Activated CD4-positive, alpha-beta T cell treated with anti-CD3 and anti-CD28 coated beads, Interleukin-2, amount 10 ng/mL, durations not matched to agents 24 days and 14 days (primary cell): ENCODE results near the gene ARHGAP45. TPM values are rescaled to one million over a fixed set of nuclear protein-coding genes. Genes with fewer than 3 reads are reported as not detected.
A peak's percentile ranks its signal among the peaks of the same experiment; 100 is the strongest.

Experiments
- DNase-seq: peaks from one replicate; pipeline ENCODE4 v3.0.0; 2022
- H3K27ac Mint-ChIP-seq: one replicate; pipeline ENCODE4 v1.8.0; 2022; ENCODE audit warnings: mild to moderate bottlenecking, mixed read lengths
- H3K27me3 Mint-ChIP-seq: one replicate; pipeline ENCODE4 v1.8.0; 2022; ENCODE audit warnings: mixed read lengths
- H3K36me3 Mint-ChIP-seq: one replicate; pipeline ENCODE4 v1.8.0; 2022; ENCODE audit warnings: low read depth, mild to moderate bottlenecking, mixed read lengths
- H3K4me1 Mint-ChIP-seq: one replicate; pipeline ENCODE4 v1.8.0; 2021; ENCODE audit warnings: mixed read lengths
- H3K4me3 Mint-ChIP-seq: one replicate; pipeline ENCODE4 v1.8.0; 2022; ENCODE audit warnings: mild to moderate bottlenecking, moderate library complexity, mixed read lengths
- H3K9me3 Mint-ChIP-seq: one replicate; pipeline ENCODE4 v1.8.0; 2021; ENCODE audit warnings: mixed read lengths
- intact Hi-C: fragments of 100-400 bp; cut with micrococcal nuclease; formaldehyde crosslinking; loops from one replicate; pipeline ENCODE4 v1.15.1; 2023
- total RNA-seq: library from RNA; stranded (reverse); gene quantifications from 2 replicates; pipeline ENCODE4 v1.2.3, GENCODE V29; 2022

Gene ARHGAP45
- total RNA-seq, 1 donor from 2014 or later = 183 TPM

GRCh38 chr19:1085676-1086442 lies 18.9 kb downstream of the ARHGAP45 start:
- peak overlapping the region; percentile 15 for H3K4me3 Mint-ChIP-seq
- peak; percentile 68 for DNase-seq
- intact Hi-C loops = no loop called here
- peaks cover 47% of the 10 kb centered on the region for H3K36me3 Mint-ChIP-seq
- H3K27ac Mint-ChIP-seq = peak overlapping the region; percentile 78
- peaks cover 21% of the 10 kb centered on the region for H3K4me1 Mint-ChIP-seq
- H3K9me3 Mint-ChIP-seq = no peaks in the 10 kb centered on the region
- H3K27me3 Mint-ChIP-seq = no peaks in the 10 kb centered on the region

GRCh38 chr19:1086613-1087012 lies 19.6 kb downstream of the ARHGAP45 start:
- intact Hi-C loops = no loop called here
- H3K4me3 Mint-ChIP-seq = no peak overlapping the region
- no peak for DNase-seq
- H3K36me3 Mint-ChIP-seq = peaks cover 46% of the 10 kb centered on the region
- peak overlapping the region; percentile 51 for H3K27ac Mint-ChIP-seq
- H3K4me1 Mint-ChIP-seq = peaks cover 18% of the 10 kb centered on the region
- no peaks in the 10 kb centered on the region for H3K27me3 Mint-ChIP-seq
- no peaks in the 10 kb centered on the region for H3K9me3 Mint-ChIP-seq

GRCh38 chr19:1087813-1088415 lies 20.9 kb downstream of the ARHGAP45 start:
- H3K36me3 Mint-ChIP-seq = peaks cover 39% of the 10 kb centered on the region
- peak overlapping the region; percentile 84 for H3K27ac Mint-ChIP-seq
- H3K9me3 Mint-ChIP-seq = no peaks in the 10 kb centered on the region
- no peaks in the 10 kb centered on the region for H3K27me3 Mint-ChIP-seq
- intact Hi-C loops = no loop called here
- DNase-seq = peak; percentile 85
- peaks cover 16% of the 10 kb centered on the region for H3K4me1 Mint-ChIP-seq
- H3K4me3 Mint-ChIP-seq = peak overlapping the region; percentile 70

GRCh38 chr19:1088416-1089010 lies 21.5 kb downstream of the ARHGAP45 start:
- intact Hi-C loops = no loop called here
- peaks cover 45% of the 10 kb centered on the region for H3K36me3 Mint-ChIP-seq

GRCh38 chr19:1089126-1089771 lies 22.3 kb downstream of the ARHGAP45 start:
- H3K27ac Mint-ChIP-seq = no peak overlapping the region
- no peaks in the 10 kb centered on the region for H3K27me3 Mint-ChIP-seq
- DNase-seq = no peak
- no peaks in the 10 kb centered on the region for H3K9me3 Mint-ChIP-seq
- H3K4me3 Mint-ChIP-seq = no peak overlapping the region
- peaks cover 19% of the 10 kb centered on the region for H3K4me1 Mint-ChIP-seq
- peaks cover 41% of the 10 kb centered on the region for H3K36me3 Mint-ChIP-seq
- intact Hi-C loops = no loop called here

More at GRCh38 chr19:1088416-1089010, 21.5 kb downstream of the ARHGAP45 start:
- Mint-ChIP-seq H3K27me3 (no peaks in the 10 kb centered on the region), H3K27ac (peak overlapping the region; percentile 84), H3K4me1 (peaks cover 18% of the 10 kb centered on the region), H3K4me3 (no peak overlapping the region), H3K9me3 (no peaks in the 10 kb centered on the region)
- peak; percentile 77 for DNase-seq

GRCh38 chr19:1089891-1090290 lies 22.9 kb downstream of the ARHGAP45 start:
- Mint-ChIP-seq H3K27me3 (no peaks in the 10 kb centered on the region), H3K36me3 (peaks cover 41% of the 10 kb centered on the region), H3K4me1 (peaks cover 20% of the 10 kb centered on the region), H3K9me3 (no peaks in the 10 kb centered on the region), H3K27ac (no peak overlapping the region), H3K4me3 (no peak overlapping the region)
- intact Hi-C loops = no loop called here
- DNase-seq = peak; percentile 71

GRCh38 chr19:1090731-1091543 lies 24.0 kb downstream of the ARHGAP45 start:
- H3K4me3 Mint-ChIP-seq = no peak overlapping the region
- peaks cover 39% of the 10 kb centered on the region for H3K36me3 Mint-ChIP-seq
- H3K27ac Mint-ChIP-seq = no peak overlapping the region
- no peaks in the 10 kb centered on the region for H3K27me3 Mint-ChIP-seq
- no peaks in the 10 kb centered on the region for H3K9me3 Mint-ChIP-seq
- H3K4me1 Mint-ChIP-seq = peaks cover 18% of the 10 kb centered on the region
- no peak for DNase-seq
- intact Hi-C loops = no loop called here

GRCh38 chr19:1091544-1092175 lies 24.7 kb downstream of the ARHGAP45 start:
- Mint-ChIP-seq H3K36me3 (peaks cover 39% of the 10 kb centered on the region), H3K27ac (no peak overlapping the region), H3K9me3 (no peaks in the 10 kb centered on the region), H3K4me3 (no peak overlapping the region), H3K4me1 (peaks cover 22% of the 10 kb centered on the region), H3K27me3 (no peaks in the 10 kb centered on the region)
- intact Hi-C loops = no loop called here
- no peak for DNase-seq

GRCh38 chr19:1093330-1093729 lies 26.4 kb downstream of the ARHGAP45 start:
- Mint-ChIP-seq H3K4me1 (peaks cover 21% of the 10 kb centered on the region), H3K36me3 (peaks cover 29% of the 10 kb centered on the region), H3K9me3 (no peaks in the 10 kb centered on the region), H3K4me3 (peak overlapping the region; percentile 95), H3K27me3 (no peaks in the 10 kb centered on the region), H3K27ac (peak overlapping the region; percentile 62)
- intact Hi-C loops = no loop called here
- DNase-seq = no peak

- DNase-seq = peak; percentile 66
- Mint-ChIP-seq H3K9me3 (no peaks in the 10 kb centered on the region), H3K36me3 (peaks cover 28% of the 10 kb centered on the region), H3K4me1 (peaks cover 26% of the 10 kb centered on the region), H3K27ac (peak overlapping the region; percentile 93), H3K4me3 (peak overlapping the region; percentile 95), H3K27me3 (no peaks in the 10 kb centered on the region)
- intact Hi-C loops = loop anchor here (2.0 kb wide), 2 partner anchors 17 to 147 kb away; partner anchors contain the start of gene ATP5F1D
Measured at GRCh38 chr19:1093811-1094553, 27.0 kb downstream of the ARHGAP45 start.

GRCh38 chr19:1094655-1094977 lies 27.6 kb downstream of the ARHGAP45 start:
- no peaks in the 10 kb centered on the region for H3K9me3 Mint-ChIP-seq

GRCh38 chr19:1094978-1095701 lies 28.2 kb downstream of the ARHGAP45 start, which contains the start of gene POLR2E:
Gene POLR2E (minus strand): TSS chr19:1095375. CDS start chr19:1095315, 60 bp downstream.
- Mint-ChIP-seq H3K27ac (peak within 1 kb of the TSS; percentile 93), H3K36me3 (peaks cover 29% of the 10 kb centered on the region), H3K4me3 (peak within 1 kb of the TSS; percentile 95), H3K4me1 (peaks cover 37% of the 10 kb centered on the region), H3K27me3 (no peaks in the 10 kb centered on the region), H3K9me3 (peaks cover 3% of the 10 kb centered on the region)
- peak; percentile 100 for DNase-seq
- intact Hi-C loops = loop anchor here (1.0 to 2.0 kb wide), 3 partner anchors 8 to 146 kb away; partner anchors contain the start of genes ATP5F1D and GPX4

More at GRCh38 chr19:1094655-1094977, 27.6 kb downstream of the ARHGAP45 start:
- intact Hi-C loops = loop anchor here (2.0 kb wide), 2 partner anchors 18 to 146 kb away; partner anchors contain the start of gene ATP5F1D
- Mint-ChIP-seq H3K27ac (peak overlapping the region; percentile 93), H3K27me3 (no peaks in the 10 kb centered on the region), H3K36me3 (peaks cover 29% of the 10 kb centered on the region), H3K4me1 (peaks cover 32% of the 10 kb centered on the region), H3K4me3 (peak overlapping the region; percentile 95)
- no peak for DNase-seq
